ENCODE results near the gene C1orf174.

Gene C1orf174

DNA sequence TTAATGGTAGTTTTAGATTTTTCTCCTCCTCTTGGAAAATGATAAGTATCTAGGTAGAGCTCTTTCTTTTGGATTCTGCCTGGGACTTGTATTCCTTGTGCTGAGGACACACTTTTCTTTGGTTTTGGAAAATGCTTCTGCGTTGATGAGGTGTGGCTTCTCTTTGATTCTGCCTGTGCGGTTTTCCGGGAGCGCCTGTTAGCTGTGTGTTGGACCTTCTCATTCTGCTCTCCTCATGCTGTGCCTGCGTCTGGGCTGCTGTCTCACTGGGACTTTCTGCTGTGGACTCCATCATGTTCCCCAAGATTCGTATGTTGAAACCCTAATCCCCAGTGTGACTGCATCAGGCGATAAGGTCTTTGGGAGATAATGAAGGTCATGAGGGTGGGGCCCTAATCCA lies 21.0 kb downstream of the C1orf174 start:
- no peaks in the 10 kb centered on the region for H3K9me3 Mint-ChIP-seq
- peaks cover 28% of the 10 kb centered on the region for H3K36me3 Mint-ChIP-seq (ENCODE audit: insufficient read depth)
- peaks cover 0 to 4% of the 10 kb centered on the region in 2 donors for H3K4me1 Mint-ChIP-seq (ENCODE audit: low read depth in 2 of 2)

DNA sequence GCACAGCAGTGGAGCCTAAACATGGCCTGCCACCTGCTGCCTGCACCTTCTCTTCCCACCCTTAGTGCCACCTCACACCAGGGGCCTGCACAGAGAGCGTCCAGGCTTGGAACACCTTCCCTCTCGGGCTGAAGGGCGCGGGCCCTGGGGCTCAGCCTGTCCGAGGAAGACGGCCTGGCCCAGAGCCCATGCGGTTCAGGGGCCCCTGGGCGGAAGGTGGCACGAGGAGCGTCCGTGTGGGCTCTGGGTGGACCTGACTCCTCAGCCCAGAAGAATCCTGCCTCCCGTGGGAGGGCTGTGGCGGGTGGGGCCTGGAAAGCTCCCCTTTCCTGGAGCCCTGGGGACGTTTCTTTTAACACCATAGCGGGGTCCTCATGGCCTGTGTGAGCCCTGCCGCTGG lies 23.4 kb downstream of the C1orf174 start:
- Mint-ChIP-seq H3K9me3 (no peaks in the 10 kb centered on the region), H3K36me3 (ENCODE audit: insufficient read depth) (peaks cover 19% of the 10 kb centered on the region), H3K4me3 (no peak overlapping the region), H3K4me1 (ENCODE audit: low read depth in 2 of 2) (peaks cover 0 to 4% of the 10 kb centered on the region in 2 donors), H3K27me3 (no peaks in the 10 kb centered on the region), H3K27ac (no peak overlapping the region)
- DNase-seq (no peak), ATAC-seq (replicated peaks) (no peak)

More for the DNA sequence above, 21.0 kb downstream of the C1orf174 start:
- Mint-ChIP-seq H3K27ac (no peak overlapping the region), H3K27me3 (no peaks in the 10 kb centered on the region), H3K4me3 (no peak overlapping the region)
- ATAC-seq (replicated peaks), result no peak
- no peak for DNase-seq

- Mint-ChIP-seq H3K27ac (no peak overlapping the region), H3K4me1 (ENCODE audit: low read depth in 2 of 2) (no peaks in the 10 kb centered on the region), H3K9me3 (no peaks in the 10 kb centered on the region), H3K4me3 (no peak overlapping the region), H3K27me3 (no peaks in the 10 kb centered on the region), H3K36me3 (ENCODE audit: insufficient read depth) (peaks cover 32% of the 10 kb centered on the region)
- DNase-seq (no peak), ATAC-seq (replicated peaks) (no peak)
Measured at GRCh38 chr1:3874736-3875135, 25.3 kb downstream of the C1orf174 start.

- Mint-ChIP-seq H3K27me3 (no peaks in the 10 kb centered on the region), H3K27ac (peak overlapping the region; percentile 26 to 62), H3K4me1 (ENCODE audit: low read depth in 2 of 2) (peaks cover 0 to 3% of the 10 kb centered on the region in 2 donors), H3K9me3 (no peaks in the 10 kb centered on the region), H3K4me3 (no peak overlapping the region), H3K36me3 (ENCODE audit: insufficient read depth) (peaks cover 32% of the 10 kb centered on the region)
- no peak for DNase-seq
- ATAC-seq (replicated peaks), result no peak
Measured at GRCh38 chr1:3872546-3872945, 27.5 kb downstream of the C1orf174 start.

DNA sequence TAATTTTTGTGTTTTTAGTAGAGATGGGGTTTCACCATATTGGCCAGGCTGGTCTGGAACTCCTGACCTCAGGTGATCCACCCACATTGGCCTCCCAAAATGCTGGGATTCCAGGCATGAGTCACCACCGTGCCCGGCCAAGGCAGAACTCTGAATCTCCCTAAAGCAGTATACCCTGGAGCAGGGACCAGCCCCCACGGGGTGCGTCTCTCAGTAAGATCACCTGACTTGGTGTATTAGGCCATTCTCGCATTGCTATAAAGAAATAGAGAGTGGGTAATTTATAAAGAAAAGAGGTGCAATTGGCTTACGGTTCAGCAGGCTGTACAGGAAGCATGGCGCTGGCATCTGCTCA lies 28.6 kb downstream of the C1orf174 start:
- no peaks in the 10 kb centered on the region for H3K27me3 Mint-ChIP-seq
- ATAC-seq (replicated peaks) (no peak), DNase-seq (no peak)
- peaks cover 36% of the 10 kb centered on the region for H3K36me3 Mint-ChIP-seq (ENCODE audit: insufficient read depth)
- H3K4me1 Mint-ChIP-seq (ENCODE audit: low read depth in 2 of 2), result peaks cover 0 to 3% of the 10 kb centered on the region in 2 donors
- H3K27ac Mint-ChIP-seq, result peak overlapping the region in 1 of 2 donors; percentile 65
- H3K9me3 Mint-ChIP-seq, result no peaks in the 10 kb centered on the region
- no peak overlapping the region for H3K4me3 Mint-ChIP-seq

- no peaks in the 10 kb centered on the region for H3K9me3 Mint-ChIP-seq
- ATAC-seq (replicated peaks) (no peak), DNase-seq (no peak)
- H3K4me3 Mint-ChIP-seq, result no peak overlapping the region
- H3K27me3 Mint-ChIP-seq, result no peaks in the 10 kb centered on the region
- no peak overlapping the region for H3K27ac Mint-ChIP-seq
- peaks cover 3 to 5% of the 10 kb centered on the region in 2 donors for H3K4me1 Mint-ChIP-seq (ENCODE audit: low read depth in 2 of 2)
- peaks cover 35% of the 10 kb centered on the region for H3K36me3 Mint-ChIP-seq (ENCODE audit: insufficient read depth)
Measured at GRCh38 chr1:3869751-3870301, 30.2 kb downstream of the C1orf174 start.

DNA sequence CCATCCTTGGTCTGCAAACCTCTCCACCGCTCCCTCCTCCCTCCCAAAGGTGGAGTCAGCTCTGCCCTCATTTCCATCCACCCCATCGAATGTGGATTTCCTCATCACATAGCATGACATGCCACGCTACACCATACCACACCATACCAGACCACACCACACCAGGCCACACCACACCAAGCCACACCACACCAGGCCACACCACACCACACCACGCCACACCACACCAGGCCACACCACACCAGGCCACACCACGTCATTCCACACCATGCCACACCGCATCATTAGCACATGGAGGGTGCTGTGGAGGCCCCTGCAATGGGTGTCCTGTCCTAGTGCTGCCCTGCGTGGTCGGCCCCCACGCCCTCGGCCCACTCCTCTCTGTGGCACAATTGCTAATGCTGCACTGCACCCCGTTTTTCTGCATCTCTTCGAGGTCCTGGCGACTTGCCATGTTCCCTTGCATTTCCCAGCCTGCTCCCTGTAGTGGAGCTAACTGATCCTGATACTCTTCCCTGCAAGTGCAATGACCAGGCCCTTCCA lies 31.5 kb downstream of the C1orf174 start:
- H3K9me3 Mint-ChIP-seq, result no peaks in the 10 kb centered on the region
- peak overlapping the region; percentile 78 to 87 for H3K27ac Mint-ChIP-seq
- no peaks in the 10 kb centered on the region for H3K27me3 Mint-ChIP-seq
- peaks cover 3 to 6% of the 10 kb centered on the region in 2 donors for H3K4me1 Mint-ChIP-seq (ENCODE audit: low read depth in 2 of 2)
- no peak for DNase-seq
- no peak for ATAC-seq (replicated peaks)
- H3K4me3 Mint-ChIP-seq, result no peak overlapping the region
- peaks cover 34% of the 10 kb centered on the region for H3K36me3 Mint-ChIP-seq (ENCODE audit: insufficient read depth)

DNA sequence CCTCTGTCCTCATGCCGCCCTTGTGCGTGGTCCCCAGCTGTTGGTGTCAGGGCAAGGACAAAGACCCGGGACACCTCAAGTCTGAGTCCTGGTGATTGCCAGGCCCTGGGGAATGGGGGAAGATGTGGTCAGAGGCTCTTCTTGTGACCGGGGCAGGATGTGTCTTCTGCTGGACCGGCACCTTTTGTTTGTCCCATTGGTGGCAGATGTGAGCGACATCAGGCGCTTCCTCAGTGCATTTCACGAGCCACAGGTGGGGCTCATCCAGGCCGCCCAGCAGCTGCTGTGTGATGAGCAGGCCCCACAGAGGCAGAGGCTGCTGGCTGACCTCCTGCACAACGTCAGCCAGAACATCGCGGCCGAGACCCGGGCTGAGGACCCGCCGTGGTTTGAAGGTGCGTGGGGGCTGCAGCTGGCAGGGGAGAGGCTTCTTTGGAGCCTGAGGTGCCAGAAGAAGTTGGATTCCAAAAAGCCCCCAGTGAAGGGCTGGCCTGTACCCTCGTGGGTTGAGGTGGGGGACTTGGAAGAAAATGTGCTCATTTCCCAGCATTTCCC lies 34.4 kb downstream of the C1orf174 start:
- H3K4me1 Mint-ChIP-seq (ENCODE audit: low read depth in 2 of 2), result peaks cover 5 to 6% of the 10 kb centered on the region in 2 donors
- no peaks in the 10 kb centered on the region for H3K27me3 Mint-ChIP-seq
- no peak for DNase-seq
- H3K36me3 Mint-ChIP-seq (ENCODE audit: insufficient read depth), result peaks cover 22% of the 10 kb centered on the region
- no peaks in the 10 kb centered on the region for H3K9me3 Mint-ChIP-seq
- no peak for ATAC-seq (replicated peaks)
- no peak overlapping the region for H3K27ac Mint-ChIP-seq
- H3K4me3 Mint-ChIP-seq, result no peak overlapping the region

- H3K9me3 Mint-ChIP-seq, result no peaks in the 10 kb centered on the region
- no peak for DNase-seq
- H3K27me3 Mint-ChIP-seq, result no peaks in the 10 kb centered on the region
- ATAC-seq (replicated peaks), result no peak
- H3K4me3 Mint-ChIP-seq, result no peak overlapping the region
- H3K27ac Mint-ChIP-seq, result no peak overlapping the region
- H3K4me1 Mint-ChIP-seq (ENCODE audit: low read depth in 2 of 2), result peaks cover 5 to 6% of the 10 kb centered on the region in 2 donors
- peaks cover 17% of the 10 kb centered on the region for H3K36me3 Mint-ChIP-seq (ENCODE audit: insufficient read depth)
Measured at GRCh38 chr1:3864884-3865283, 35.2 kb downstream of the C1orf174 start.

DNA sequence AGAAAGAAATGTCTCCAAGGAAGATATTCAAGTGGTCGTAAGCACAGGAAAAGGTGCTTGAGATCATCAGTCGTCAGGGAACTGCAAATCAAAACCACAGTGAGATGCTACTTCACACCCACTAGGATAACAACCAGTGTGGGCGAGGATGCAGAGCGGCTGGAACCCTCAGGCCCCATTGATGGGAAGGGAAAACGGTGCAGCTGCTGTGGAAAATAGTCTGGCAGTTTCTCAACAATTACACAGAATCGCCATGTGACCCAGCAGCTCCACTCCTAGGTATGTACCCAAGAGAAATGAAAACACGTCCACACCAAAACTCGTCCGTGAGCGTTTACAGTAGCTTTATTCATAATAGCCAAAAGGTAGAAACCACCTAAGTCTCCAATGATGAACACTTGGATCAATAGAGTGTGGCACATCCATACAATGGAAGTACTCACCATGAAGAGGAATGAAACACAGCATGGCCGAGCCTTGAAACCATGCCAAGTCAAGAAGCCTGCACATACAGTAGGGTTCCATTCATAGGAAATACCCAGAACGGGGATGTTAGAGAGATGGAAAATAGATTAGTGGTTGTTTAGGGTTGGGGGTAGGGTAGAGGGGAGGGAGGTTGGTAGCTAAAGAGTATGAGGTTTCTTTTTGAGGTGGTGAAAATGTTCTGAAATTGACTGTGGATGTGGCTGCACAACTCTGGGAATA lies 36.7 kb downstream of the C1orf174 start:
- H3K36me3 Mint-ChIP-seq (ENCODE audit: insufficient read depth), result peaks cover 19% of the 10 kb centered on the region
- ATAC-seq (replicated peaks) (no peak), DNase-seq (no peak)
- peaks cover 6 to 10% of the 10 kb centered on the region in 2 donors for H3K4me1 Mint-ChIP-seq (ENCODE audit: low read depth in 2 of 2)
- no peaks in the 10 kb centered on the region for H3K9me3 Mint-ChIP-seq
- H3K27ac Mint-ChIP-seq, result no peak overlapping the region
- H3K4me3 Mint-ChIP-seq, result no peak overlapping the region
- no peaks in the 10 kb centered on the region for H3K27me3 Mint-ChIP-seq

- ATAC-seq (replicated peaks), result no peak
- no peaks in the 10 kb centered on the region for H3K9me3 Mint-ChIP-seq
Measured at GRCh38 chr1:3858231-3858981, 41.7 kb downstream of the C1orf174 start.

DNA sequence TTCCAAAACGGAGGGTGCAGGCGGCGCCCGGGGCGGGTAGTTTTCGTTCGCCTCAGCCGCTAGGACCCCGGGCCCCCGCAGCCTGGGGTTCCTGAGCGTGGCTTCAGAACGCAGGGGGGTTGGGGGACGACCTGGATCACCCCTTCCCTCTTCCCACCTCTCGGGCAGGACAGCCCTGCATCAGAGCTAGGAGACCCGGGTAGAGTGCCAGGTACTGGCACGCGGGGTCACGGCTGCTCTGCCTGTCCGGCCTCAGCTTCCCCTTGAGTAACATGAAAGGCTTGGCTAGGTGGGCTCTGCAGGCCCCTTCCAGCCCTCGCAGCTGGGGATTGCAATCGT lies 42.3 kb downstream of the C1orf174 start:
- Mint-ChIP-seq H3K4me3 (peak overlapping the region; percentile 99), H3K36me3 (ENCODE audit: insufficient read depth) (peaks cover 22% of the 10 kb centered on the region), H3K9me3 (no peaks in the 10 kb centered on the region), H3K27me3 (no peaks in the 10 kb centered on the region), H3K4me1 (ENCODE audit: low read depth in 2 of 2) (peaks cover 19 to 22% of the 10 kb centered on the region in 2 donors), H3K27ac (peak overlapping the region; percentile 96)
- DNase-seq, result no peak
- no peak for ATAC-seq (replicated peaks)

More at GRCh38 chr1:3858231-3858981, 41.7 kb downstream of the C1orf174 start:
- H3K27ac Mint-ChIP-seq, result no peak overlapping the region
- H3K4me3 Mint-ChIP-seq, result peak overlapping the region; percentile 99
- peaks cover 20% of the 10 kb centered on the region for H3K36me3 Mint-ChIP-seq (ENCODE audit: insufficient read depth)
- peaks cover 17 to 22% of the 10 kb centered on the region in 2 donors for H3K4me1 Mint-ChIP-seq (ENCODE audit: low read depth in 2 of 2)
- H3K27me3 Mint-ChIP-seq, result no peaks in the 10 kb centered on the region
- DNase-seq, result no peak

- DNase-seq (peak; percentile 94 to 96 (median 96)), ATAC-seq (replicated peaks) (peak; percentile 94)
- Mint-ChIP-seq H3K27ac (peak within 1 kb of the TSS; percentile 96), H3K9me3 (no peaks in the 10 kb centered on the region), H3K27me3 (no peaks in the 10 kb centered on the region), H3K4me1 (ENCODE audit: low read depth in 2 of 2) (peaks cover 19 to 22% of the 10 kb centered on the region in 2 donors), H3K4me3 (peak within 1 kb of the TSS; percentile 99), H3K36me3 (ENCODE audit: insufficient read depth) (peaks cover 24% of the 10 kb centered on the region)
Measured at GRCh38 chr1:3856923-3857790, 42.9 kb downstream of the C1orf174 start, which contains the start of the genes CEP104 and DFFB. TSS of gene CEP104 (minus strand) at chr1:3857211. CDS start at chr1:3852407, 4,804 bp downstream. TSS of gene DFFB (plus strand) at chr1:3857476. CDS start at chr1:3857604, 128 bp downstream.

All from effector memory CD8-positive, alpha-beta T cell (primary cell).